Measurements from ENCODE around the gene HSPA12A.

DNA sequence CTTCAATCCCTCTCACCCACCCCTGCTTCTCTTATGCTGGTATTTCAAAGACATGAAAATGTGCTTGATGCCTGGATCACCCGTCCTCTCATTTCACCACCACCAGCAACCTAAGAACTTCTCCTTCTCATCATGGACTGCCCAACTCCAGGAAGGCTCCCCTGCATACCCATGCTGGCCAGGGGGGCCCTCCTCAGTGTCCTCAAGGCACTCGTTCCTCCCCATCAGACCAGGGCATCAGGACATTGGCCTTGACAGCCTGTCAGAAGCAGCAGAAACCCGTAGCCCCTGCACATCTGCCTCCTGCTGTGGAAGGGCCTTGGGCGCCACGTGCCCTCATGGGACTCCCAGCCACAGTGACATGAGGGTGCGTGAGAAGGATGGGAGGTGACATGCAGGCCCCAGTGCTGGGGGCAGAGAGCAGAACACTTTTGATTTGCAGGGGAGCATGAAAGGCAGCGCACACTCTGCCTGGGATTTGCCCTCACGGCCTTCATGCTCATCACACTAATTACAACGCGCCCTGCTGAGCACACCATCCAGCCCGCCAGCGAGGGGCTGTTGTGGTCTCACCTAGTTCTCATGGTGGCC, 1.9 kb upstream of the HSPA12A start:
- TF ChIP-seq POLR2A (IDR thresholded peaks at IDR 0.05) (no peak), EP300 (IDR thresholded peaks at IDR 0.05) (no peak)
- TF ChIP-seq, protein P1, sequence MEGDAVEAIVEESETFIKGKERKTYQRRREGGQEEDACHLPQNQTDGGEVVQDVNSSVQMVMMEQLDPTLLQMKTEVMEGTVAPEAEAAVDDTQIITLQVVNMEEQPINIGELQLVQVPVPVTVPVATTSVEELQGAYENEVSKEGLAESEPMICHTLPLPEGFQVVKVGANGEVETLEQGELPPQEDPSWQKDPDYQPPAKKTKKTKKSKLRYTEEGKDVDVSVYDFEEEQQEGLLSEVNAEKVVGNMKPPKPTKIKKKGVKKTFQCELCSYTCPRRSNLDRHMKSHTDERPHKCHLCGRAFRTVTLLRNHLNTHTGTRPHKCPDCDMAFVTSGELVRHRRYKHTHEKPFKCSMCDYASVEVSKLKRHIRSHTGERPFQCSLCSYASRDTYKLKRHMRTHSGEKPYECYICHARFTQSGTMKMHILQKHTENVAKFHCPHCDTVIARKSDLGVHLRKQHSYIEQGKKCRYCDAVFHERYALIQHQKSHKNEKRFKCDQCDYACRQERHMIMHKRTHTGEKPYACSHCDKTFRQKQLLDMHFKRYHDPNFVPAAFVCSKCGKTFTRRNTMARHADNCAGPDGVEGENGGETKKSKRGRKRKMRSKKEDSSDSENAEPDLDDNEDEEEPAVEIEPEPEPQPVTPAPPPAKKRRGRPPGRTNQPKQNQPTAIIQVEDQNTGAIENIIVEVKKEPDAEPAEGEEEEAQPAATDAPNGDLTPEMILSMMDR (IDR thresholded peaks at IDR 0.05) = no peak
